ENCODE results near the gene KCNF1. TPM values are rescaled to one million over a fixed set of nuclear protein-coding genes. Genes with fewer than 3 reads are reported as not detected.
A peak's percentile ranks its signal among the peaks of the same experiment; 100 is the strongest.
"Not testable (repeated sequence)": the region's sequence is repeated elsewhere in the genome, so short reads cannot be mapped to it uniquely, and the experiment has no call there.

Gene KCNF1
- total and polyA plus RNA-seq, 11 donors: 0.20 to 0.36 (median 0.23) TPM; not detected in 5

- Histone ChIP-seq H3K36me3 (no peaks in the 10 kb centered on the region), H3K27me3 (peaks cover 0 to 4% (median 0%) of the 10 kb centered on the region in 9 donors), H3K4me1 (peaks cover 0 to 4% (median 0%) of the 10 kb centered on the region in 12 donors), H3K9me3 (no peaks in the 10 kb centered on the region), H3K27ac (no peak overlapping the region), H3K4me3 (no peak overlapping the region)
- 93 to 95% (median 94%) methylated on average over 16 of the region's 16 CpGs for WGBS, 4 donors
- intact Hi-C loops (cut with DNase I): no loop called here
- DNase-seq: no peak
- TF ChIP-seq, protein P1, sequence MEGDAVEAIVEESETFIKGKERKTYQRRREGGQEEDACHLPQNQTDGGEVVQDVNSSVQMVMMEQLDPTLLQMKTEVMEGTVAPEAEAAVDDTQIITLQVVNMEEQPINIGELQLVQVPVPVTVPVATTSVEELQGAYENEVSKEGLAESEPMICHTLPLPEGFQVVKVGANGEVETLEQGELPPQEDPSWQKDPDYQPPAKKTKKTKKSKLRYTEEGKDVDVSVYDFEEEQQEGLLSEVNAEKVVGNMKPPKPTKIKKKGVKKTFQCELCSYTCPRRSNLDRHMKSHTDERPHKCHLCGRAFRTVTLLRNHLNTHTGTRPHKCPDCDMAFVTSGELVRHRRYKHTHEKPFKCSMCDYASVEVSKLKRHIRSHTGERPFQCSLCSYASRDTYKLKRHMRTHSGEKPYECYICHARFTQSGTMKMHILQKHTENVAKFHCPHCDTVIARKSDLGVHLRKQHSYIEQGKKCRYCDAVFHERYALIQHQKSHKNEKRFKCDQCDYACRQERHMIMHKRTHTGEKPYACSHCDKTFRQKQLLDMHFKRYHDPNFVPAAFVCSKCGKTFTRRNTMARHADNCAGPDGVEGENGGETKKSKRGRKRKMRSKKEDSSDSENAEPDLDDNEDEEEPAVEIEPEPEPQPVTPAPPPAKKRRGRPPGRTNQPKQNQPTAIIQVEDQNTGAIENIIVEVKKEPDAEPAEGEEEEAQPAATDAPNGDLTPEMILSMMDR (IDR thresholded peaks at IDR 0.05): no peak
- no peak for TF ChIP-seq POLR2A (IDR thresholded peaks at IDR 0.05)
- ATAC-seq: no peak
Observed at GRCh38 chr2:10956006-10956790, 44.5 kb downstream of the KCNF1 start.

GRCh38 chr2:10957391-10957790 is 45.7 kb downstream of the KCNF1 start:
- no peak overlapping the region for H3K27ac ChIP-seq
- no peaks in the 10 kb centered on the region for H3K9me3 ChIP-seq
- DNase-seq (no peak), ATAC-seq (no peak)
- WGBS, 4 donors: 39 to 60% (median 43%) methylated on average over 3 of the region's 3 CpGs
- no peaks in the 10 kb centered on the region for H3K36me3 ChIP-seq
- no peak overlapping the region for H3K4me3 ChIP-seq
- peaks cover 0 to 5% (median 0%) of the 10 kb centered on the region in 9 donors for H3K27me3 ChIP-seq
- TF ChIP-seq, protein P1 (IDR thresholded peaks at IDR 0.05): no peak
- no peak for TF ChIP-seq POLR2A (IDR thresholded peaks at IDR 0.05)
- intact Hi-C loops (cut with DNase I): no loop called here
- H3K4me1 ChIP-seq: peaks cover 0 to 4% (median 0%) of the 10 kb centered on the region in 12 donors

- H3K36me3 ChIP-seq; H3K4me3 ChIP-seq; H3K9me3 ChIP-seq; H3K27ac ChIP-seq; intact Hi-C loops (cut with DNase I); DNase-seq; H3K4me1 ChIP-seq: not testable (repeated sequence)
- H3K27me3 ChIP-seq: peaks cover 0 to 10% (median 0%) of the 10 kb centered on the region in 9 donors
- 40 to 59% (median 48%) methylated on average over 3 of the region's 3 CpGs for WGBS, 4 donors
- ATAC-seq: peak; percentile 46 to 78 (median 62)
Observed at GRCh38 chr2:10958452-10958851, 46.7 kb downstream of the KCNF1 start.

GRCh38 chr2:10960606-10961489 is 49.1 kb downstream of the KCNF1 start:
- 81 to 87% (median 84%) methylated on average over 28 to 58 of the region's 58 CpGs for WGBS, 4 donors
- intact Hi-C loops (cut with DNase I): no loop called here
- TF ChIP-seq, protein P1 (IDR thresholded peaks at IDR 0.05): no peak
- no peak for TF ChIP-seq POLR2A (IDR thresholded peaks at IDR 0.05)
- Histone ChIP-seq H3K27me3 (peaks cover 0 to 30% (median 0%) of the 10 kb centered on the region in 9 donors), H3K36me3 (no peaks in the 10 kb centered on the region), H3K27ac (no peak overlapping the region), H3K4me1 (peaks cover 0 to 17% (median 0%) of the 10 kb centered on the region in 12 donors), H3K9me3 (no peaks in the 10 kb centered on the region), H3K4me3 (no peak overlapping the region)
- DNase-seq: no peak
- ATAC-seq: peak in 1 of 4 donors; percentile 27
